ENCODE results near the gene MED27.

Gene MED27

DNA sequence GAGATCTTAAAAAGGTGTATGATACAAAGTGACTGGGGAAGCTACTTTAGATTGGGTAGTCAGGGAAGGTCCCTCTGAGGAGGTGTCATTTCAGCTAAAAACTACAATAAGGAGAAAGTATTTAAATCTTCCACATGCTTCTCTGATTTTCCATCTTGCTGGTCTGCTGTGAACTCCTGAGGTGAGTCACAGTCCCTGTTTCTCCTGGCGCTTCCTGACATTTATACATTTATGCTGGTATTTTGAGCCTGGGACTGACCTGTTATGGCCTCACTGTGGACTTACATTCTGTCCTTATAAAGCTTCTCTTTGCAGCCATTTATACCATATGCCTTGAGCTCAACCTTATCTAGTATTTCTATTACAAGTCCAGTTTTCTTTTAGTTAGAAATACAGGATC, 95.1 kb downstream of the MED27 start:
- peaks cover 4% of the 10 kb centered on the region for H3K36me3 ChIP-seq (ENCODE audit: insufficient read depth, insufficient read length, low read length)

DNA sequence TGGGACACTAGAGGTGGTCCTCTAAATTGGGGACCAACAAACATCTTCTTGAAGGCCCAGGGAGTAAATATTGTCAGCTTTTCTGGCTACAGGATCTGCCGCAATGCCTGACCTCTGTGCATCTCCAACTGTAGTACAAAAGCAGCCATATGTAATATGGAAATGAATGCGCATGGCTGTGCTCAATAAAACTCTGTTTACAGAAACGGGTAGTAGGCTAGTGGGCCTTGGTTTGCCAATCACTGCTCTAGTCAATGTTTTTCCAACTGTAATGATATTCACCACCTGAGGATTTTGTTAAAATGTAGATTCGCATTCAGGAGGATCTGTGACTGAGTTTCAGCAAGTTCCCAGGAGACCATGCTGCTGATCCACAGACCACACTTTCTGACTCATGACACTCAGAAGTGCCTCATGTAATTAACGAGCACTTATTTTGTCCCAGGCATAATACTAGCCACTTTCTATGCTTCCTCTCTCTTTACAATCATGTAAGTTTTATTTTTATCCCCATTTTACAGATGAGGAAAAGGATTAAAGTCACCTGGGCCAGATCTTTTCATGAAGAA, 96.9 kb downstream of the MED27 start:
- DNase-seq (ENCODE audit: low read depth, low spot score): no peak
- H3K9me3 ChIP-seq (ENCODE audit: insufficient read depth, low read length): no peaks in the 10 kb centered on the region
- no peak overlapping the region for H3K4me3 ChIP-seq (ENCODE audit: insufficient read length, low read depth)
- H3K4me1 ChIP-seq (ENCODE audit: insufficient read depth, insufficient read length): no peaks in the 10 kb centered on the region
- no peaks in the 10 kb centered on the region for H3K27me3 ChIP-seq (ENCODE audit: insufficient read depth, insufficient read length)
- peaks cover 4% of the 10 kb centered on the region for H3K36me3 ChIP-seq (ENCODE audit: insufficient read depth, insufficient read length, low read length)
- no peak overlapping the region for H3K9ac ChIP-seq (ENCODE audit: insufficient read length, low read depth)
- no peak for TF ChIP-seq YY1 (IDR thresholded peaks at IDR 0.05; ENCODE audit: insufficient read depth, insufficient read length)

More for the DNA sequence above, 95.1 kb downstream of the MED27 start:
- DNase-seq (ENCODE audit: low read depth, low spot score): no peak
- no peaks in the 10 kb centered on the region for H3K4me1 ChIP-seq (ENCODE audit: insufficient read depth, insufficient read length)
- H3K9ac ChIP-seq (ENCODE audit: insufficient read length, low read depth): no peak overlapping the region
- H3K9me3 ChIP-seq (ENCODE audit: insufficient read depth, low read length): no peaks in the 10 kb centered on the region
- H3K4me3 ChIP-seq (ENCODE audit: insufficient read length, low read depth): no peak overlapping the region
- TF ChIP-seq ZNF274 (IDR thresholded peaks at IDR 0.05; ENCODE audit: low read depth, low read length) (no peak), SUZ12 (IDR thresholded peaks at IDR 0.05; ENCODE audit: extremely low read depth, insufficient read depth, insufficient read length) (no peak), YY1 (IDR thresholded peaks at IDR 0.05; ENCODE audit: insufficient read depth, insufficient read length) (no peak)
- no peaks in the 10 kb centered on the region for H3K27me3 ChIP-seq (ENCODE audit: insufficient read depth, insufficient read length)

DNA sequence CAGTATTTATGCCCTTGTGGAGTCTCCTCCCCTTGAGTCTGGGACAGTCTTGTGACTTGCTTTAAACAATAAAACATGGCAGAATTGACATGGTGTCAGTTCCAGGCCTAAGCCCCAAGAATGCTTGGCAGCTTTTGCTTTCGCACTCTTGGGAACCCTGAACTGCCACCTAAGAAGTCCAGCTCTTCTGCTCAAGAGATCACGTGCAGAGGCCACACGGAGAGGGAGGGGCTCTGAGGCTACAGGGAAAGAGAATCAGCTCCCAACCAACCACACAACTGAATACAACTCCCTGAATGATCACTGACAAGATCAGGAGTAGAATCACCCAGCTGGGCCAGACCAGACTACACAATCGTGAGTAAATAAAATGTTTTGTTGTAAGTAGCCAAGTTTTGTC, 97.6 kb downstream of the MED27 start:
- H3K4me3 ChIP-seq (ENCODE audit: insufficient read length, low read depth): no peak overlapping the region
- H3K36me3 ChIP-seq (ENCODE audit: insufficient read depth, insufficient read length, low read length): peaks cover 4% of the 10 kb centered on the region
- DNase-seq (ENCODE audit: low read depth, low spot score): no peak
- no peaks in the 10 kb centered on the region for H3K9me3 ChIP-seq (ENCODE audit: insufficient read depth, low read length)
- TF ChIP-seq ZNF274 (IDR thresholded peaks at IDR 0.05; ENCODE audit: low read depth, low read length) (no peak), SUZ12 (IDR thresholded peaks at IDR 0.05; ENCODE audit: extremely low read depth, insufficient read depth, insufficient read length) (no peak), YY1 (IDR thresholded peaks at IDR 0.05; ENCODE audit: insufficient read depth, insufficient read length) (no peak)
- no peaks in the 10 kb centered on the region for H3K27me3 ChIP-seq (ENCODE audit: insufficient read depth, insufficient read length)
- no peak overlapping the region for H3K9ac ChIP-seq (ENCODE audit: insufficient read length, low read depth)
- no peaks in the 10 kb centered on the region for H3K4me1 ChIP-seq (ENCODE audit: insufficient read depth, insufficient read length)

DNA sequence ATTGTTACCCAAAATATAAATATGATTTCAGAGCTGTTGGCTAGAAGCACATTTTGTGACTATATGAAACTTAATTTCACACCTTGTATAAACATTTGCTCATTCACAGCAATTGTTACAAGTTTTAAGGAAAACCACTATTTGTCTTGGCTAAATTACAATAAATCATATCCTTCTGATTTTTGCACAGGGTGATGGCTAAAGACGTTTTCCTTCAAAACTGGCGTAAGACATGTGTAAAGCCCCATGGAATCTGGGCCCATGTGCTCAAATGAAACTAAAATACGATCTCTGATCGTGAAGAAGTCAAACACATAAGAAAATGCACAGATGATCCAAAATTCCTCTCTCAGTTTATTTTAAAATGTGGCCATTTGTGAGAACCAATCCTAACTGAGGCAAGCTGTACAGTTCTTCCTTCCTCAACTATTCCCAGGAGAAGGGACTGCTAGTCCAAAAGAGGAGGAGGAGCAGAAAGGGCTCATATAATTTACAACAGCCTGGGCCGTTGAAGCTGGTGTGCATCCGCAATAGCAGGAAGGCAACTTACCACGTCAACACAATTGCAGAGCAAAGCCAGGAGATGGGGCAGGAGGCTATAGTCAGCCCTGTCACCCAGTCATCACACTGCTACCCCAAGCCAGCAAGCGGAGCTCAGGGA, 98.4 kb downstream of the MED27 start:
- no peaks in the 10 kb centered on the region for H3K9me3 ChIP-seq (ENCODE audit: insufficient read depth, low read length)
- H3K36me3 ChIP-seq (ENCODE audit: insufficient read depth, insufficient read length, low read length): peaks cover 4% of the 10 kb centered on the region
- H3K4me1 ChIP-seq (ENCODE audit: insufficient read depth, insufficient read length): no peaks in the 10 kb centered on the region
- H3K4me3 ChIP-seq (ENCODE audit: insufficient read length, low read depth): no peak overlapping the region
- H3K27me3 ChIP-seq (ENCODE audit: insufficient read depth, insufficient read length): no peaks in the 10 kb centered on the region
- H3K9ac ChIP-seq (ENCODE audit: insufficient read length, low read depth): no peak overlapping the region
- no peak for TF ChIP-seq ZNF274 (IDR thresholded peaks at IDR 0.05; ENCODE audit: low read depth, low read length)
- no peak for TF ChIP-seq YY1 (IDR thresholded peaks at IDR 0.05; ENCODE audit: insufficient read depth, insufficient read length)
- TF ChIP-seq SUZ12 (IDR thresholded peaks at IDR 0.05; ENCODE audit: extremely low read depth, insufficient read depth, insufficient read length): no peak
- no peak for DNase-seq (ENCODE audit: low read depth, low spot score)

DNA sequence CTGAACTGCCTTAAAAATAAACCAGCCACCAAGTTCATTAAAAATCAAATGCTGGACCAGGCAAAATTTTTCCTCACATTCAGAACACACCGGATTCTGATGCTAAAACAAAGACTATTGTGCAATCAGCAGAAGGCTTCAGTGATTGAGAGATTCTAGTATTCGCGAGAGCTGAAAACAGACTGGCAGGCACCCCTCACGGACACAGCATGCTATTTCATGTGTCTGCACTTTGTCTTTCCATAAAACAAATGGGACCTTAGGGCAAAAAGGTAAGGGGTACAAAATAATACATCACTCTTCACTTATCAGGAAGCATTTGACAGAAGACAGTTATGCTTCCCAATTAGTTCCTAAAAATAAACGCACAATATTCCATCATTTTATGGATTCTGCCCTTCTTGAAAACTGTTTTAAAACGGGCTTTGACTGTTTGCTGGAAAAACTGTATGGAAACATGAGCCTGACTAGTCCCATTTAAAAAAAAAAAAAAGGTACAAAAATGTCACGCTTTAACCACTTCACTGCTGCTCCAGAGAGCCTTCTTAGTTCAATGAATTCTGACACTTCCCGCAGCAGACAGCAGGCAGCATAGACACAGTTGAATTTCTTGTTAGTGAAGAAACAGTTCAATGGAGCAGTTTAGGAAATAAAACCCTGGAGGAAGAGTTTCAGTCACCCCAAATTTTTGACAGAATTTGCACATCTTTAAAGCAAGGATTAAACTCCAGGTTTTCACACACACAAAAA, 99.2 kb downstream of the MED27 start:
- no peaks in the 10 kb centered on the region for H3K4me1 ChIP-seq (ENCODE audit: insufficient read depth, insufficient read length)
- TF ChIP-seq ZNF274 (IDR thresholded peaks at IDR 0.05; ENCODE audit: low read depth, low read length) (no peak), SUZ12 (IDR thresholded peaks at IDR 0.05; ENCODE audit: extremely low read depth, insufficient read depth, insufficient read length) (no peak), YY1 (IDR thresholded peaks at IDR 0.05; ENCODE audit: insufficient read depth, insufficient read length) (no peak)

DNA sequence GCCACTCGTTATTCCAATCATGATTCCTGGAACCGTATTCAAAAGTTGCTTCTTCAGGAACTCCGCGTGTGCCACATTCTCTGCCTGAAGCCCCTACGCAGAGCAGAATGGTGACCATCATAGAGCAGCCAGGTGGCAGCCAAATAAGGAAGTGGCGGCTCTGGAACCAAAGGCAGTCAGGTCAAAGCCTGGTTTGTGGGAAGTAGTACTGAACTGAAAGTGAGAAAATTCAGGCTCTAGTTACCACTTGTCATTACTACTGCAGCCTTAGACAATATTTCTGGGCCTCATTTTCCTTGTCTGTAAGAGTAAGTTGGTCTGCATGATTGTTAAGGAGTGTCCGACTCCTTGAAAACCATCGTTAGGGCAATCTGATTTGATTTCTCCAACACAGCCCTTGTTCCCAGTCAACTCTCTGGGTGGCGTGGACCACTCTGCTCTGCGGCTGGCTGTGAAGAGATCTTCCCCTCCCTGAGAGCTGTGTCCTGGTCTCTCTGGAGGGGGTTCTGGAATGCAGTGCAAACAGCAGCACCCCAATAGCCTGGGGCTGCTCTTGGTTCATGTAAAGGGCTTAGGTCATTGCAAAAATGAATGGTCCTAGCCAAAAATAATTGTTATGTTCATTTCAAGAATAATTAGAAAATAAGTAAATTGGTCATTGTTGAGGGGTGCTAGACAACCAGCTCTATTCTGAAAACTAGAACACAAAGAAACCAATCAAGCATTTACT, 102.4 kb downstream of the MED27 start:
- DNase-seq (ENCODE audit: low read depth, low spot score): no peak
- Histone ChIP-seq H3K27me3 (ENCODE audit: insufficient read depth, insufficient read length) (no peaks in the 10 kb centered on the region), H3K9ac (ENCODE audit: insufficient read length, low read depth) (no peak overlapping the region), H3K4me3 (ENCODE audit: insufficient read length, low read depth) (no peak overlapping the region), H3K4me1 (ENCODE audit: insufficient read depth, insufficient read length) (no peaks in the 10 kb centered on the region), H3K9me3 (ENCODE audit: insufficient read depth, low read length) (no peaks in the 10 kb centered on the region), H3K36me3 (ENCODE audit: insufficient read depth, insufficient read length, low read length) (peaks cover 7% of the 10 kb centered on the region)
- TF ChIP-seq SUZ12 (IDR thresholded peaks at IDR 0.05; ENCODE audit: extremely low read depth, insufficient read depth, insufficient read length) (no peak), YY1 (IDR thresholded peaks at IDR 0.05; ENCODE audit: insufficient read depth, insufficient read length) (no peak), ZNF274 (IDR thresholded peaks at IDR 0.05; ENCODE audit: low read depth, low read length) (no peak)

More for the DNA sequence above, 99.2 kb downstream of the MED27 start:
- DNase-seq (ENCODE audit: low read depth, low spot score): no peak
- Histone ChIP-seq H3K9ac (ENCODE audit: insufficient read length, low read depth) (no peak overlapping the region), H3K4me3 (ENCODE audit: insufficient read length, low read depth) (no peak overlapping the region), H3K36me3 (ENCODE audit: insufficient read depth, insufficient read length, low read length) (peaks cover 4% of the 10 kb centered on the region), H3K9me3 (ENCODE audit: insufficient read depth, low read length) (no peaks in the 10 kb centered on the region), H3K27me3 (ENCODE audit: insufficient read depth, insufficient read length) (no peaks in the 10 kb centered on the region)

Data from NT2/D1 (cell line).